IMR-90 (cell line): ENCODE data around the gene KLHL29. TPM values are rescaled to one million over a fixed set of nuclear protein-coding genes. Genes with fewer than 3 reads are reported as not detected.

Source experiments
- ATAC-seq: fragments of 200-7000 bp; cut with Tn5 transposase; 2 replicates; pipeline ENCODE4 v1.9.1; 2020; ENCODE audit warnings: low read depth, mild to moderate bottlenecking, moderate library complexity
- BruUV-seq: library from RNA; stranded (reverse); fragments of 400-500 nt; replicated peaks from 2 replicates; lab custom pipeline; 2021; lab: Mats Ljungman, UMichigan
- CTCF ChIA-PET: fragments of 300-600 bp; formaldehyde crosslinking; extraction: SDS; loops from one replicate; lab custom pipeline; 2021; ENCODE audit warnings: antibody characterized with exemption; lab: Yijun Ruan, JAX
- POLR2A ChIA-PET: fragments of 300-600 bp; sonication (Branson Sonifier 250); formaldehyde crosslinking; loops from one replicate; lab custom pipeline; 2022; ENCODE audit warnings: antibody characterized with exemption; ENCODE audit not compliant: unreplicated experiment; lab: Charles Lee
- DNase-seq: peaks from one replicate; pipeline ENCODE4 v3.0.0; 2013
- H2AFZ ChIP-seq: replicated peaks from 2 replicates; pipeline ENCODE3; 2013; ENCODE audit warnings: low read length, mild to moderate bottlenecking; ENCODE audit not compliant: poor library complexity
- H2AK5ac ChIP-seq: 2 replicates; pipeline ENCODE4 v1.6.1; 2013; ENCODE audit warnings: low read depth, low read length, inconsistent platforms
- H2AK9ac ChIP-seq: replicated peaks from 2 replicates; pipeline ENCODE3; 2013; ENCODE audit warnings: mild to moderate bottlenecking, low read depth, low read length, moderate library complexity; ENCODE audit not compliant: poor library complexity
- H2BK120ac ChIP-seq: 2 replicates; pipeline ENCODE4 v1.6.1; 2013; ENCODE audit warnings: low read depth, low read length, inconsistent platforms
- H2BK15ac ChIP-seq: 3 replicates; pipeline ENCODE4 v1.6.1; 2013; ENCODE audit warnings: low read depth, low read length, inconsistent platforms
- H2BK20ac ChIP-seq: 2 replicates; pipeline ENCODE4 v1.6.1; 2013; ENCODE audit warnings: low read depth, mild to moderate bottlenecking, inconsistent platforms, low read length, moderate library complexity
- H2BK5ac ChIP-seq: 2 replicates; pipeline ENCODE4 v1.6.1; 2013; ENCODE audit warnings: mild to moderate bottlenecking, low read depth, low read length, inconsistent platforms; ENCODE audit not compliant: poor library complexity, severe bottlenecking
- H3K14ac ChIP-seq: replicated peaks from 2 replicates; pipeline ENCODE4 v1.6.1; 2013; ENCODE audit warnings: low read depth, low read length, inconsistent platforms
- H3K18ac ChIP-seq: 2 replicates; pipeline ENCODE4 v1.6.1; 2013; ENCODE audit warnings: low read depth, low read length, control low read depth
- H3K23ac ChIP-seq: 2 replicates; pipeline ENCODE4 v1.6.1; 2013; ENCODE audit warnings: low read depth, low read length, inconsistent platforms
- H3K27ac ChIP-seq: 2 replicates; pipeline ENCODE4 v1.5.1; 2013; ENCODE audit warnings: mild to moderate bottlenecking, control low read depth, low read length; ENCODE audit not compliant: insufficient read depth
- H3K27me3 ChIP-seq: 2 replicates; pipeline ENCODE4 v1.6.1; 2013; ENCODE audit warnings: low read length; ENCODE audit not compliant: control insufficient read depth, insufficient read depth
- H3K36me3 ChIP-seq: 2 replicates; pipeline ENCODE4 v1.6.1; 2013; ENCODE audit warnings: low read length, mixed read lengths; ENCODE audit not compliant: control insufficient read depth, insufficient read depth
- H3K4ac ChIP-seq: 2 replicates; pipeline ENCODE4 v1.6.1; 2013; ENCODE audit warnings: low read depth, low read length, inconsistent platforms
- H3K4me1 ChIP-seq: 2 replicates; pipeline ENCODE4 v1.6.1; 2013; ENCODE audit warnings: low read length, mixed read lengths; ENCODE audit not compliant: control insufficient read depth, insufficient read depth
- H3K4me2 ChIP-seq: 2 replicates; pipeline ENCODE4 v1.6.1; 2013; ENCODE audit warnings: low read depth, mild to moderate bottlenecking, control low read depth, low read length, moderate library complexity
- H3K4me3 ChIP-seq: 2 replicates; pipeline ENCODE4 v1.5.1; 2013; ENCODE audit warnings: low read depth, mild to moderate bottlenecking, control low read depth, low read length, moderate library complexity; ENCODE audit not compliant: insufficient read depth
- H3K56ac ChIP-seq: 2 replicates; pipeline ENCODE4 v1.6.1; 2013; ENCODE audit warnings: low read length, inconsistent platforms; ENCODE audit not compliant: insufficient read depth; ENCODE audit errors: extremely low read depth
- H3K79me1 ChIP-seq, 2 experiments: 2 replicates each; pipeline ENCODE4 v1.6.1; 2013; ENCODE audit warnings: low read length in 2 of 2, inconsistent platforms in 1 of 2, low read depth in 1 of 2
- H3K9ac ChIP-seq: 2 replicates; pipeline ENCODE4 v1.6.1; 2013; ENCODE audit warnings: low read depth, low read length, control low read depth
- H3K9me1 ChIP-seq: 2 replicates; pipeline ENCODE4 v1.6.1; 2013; ENCODE audit warnings: low read length, inconsistent platforms; ENCODE audit not compliant: insufficient read depth
- H3K9me3 ChIP-seq: 2 replicates; pipeline ENCODE4 v1.6.1; 2013; ENCODE audit warnings: low read length; ENCODE audit not compliant: control insufficient read depth, insufficient read depth
- H4K20me1 ChIP-seq: 2 replicates; pipeline ENCODE4 v1.6.1; 2013; ENCODE audit warnings: low read length, inconsistent platforms; ENCODE audit not compliant: insufficient read depth
- H4K5ac ChIP-seq: 2 replicates; pipeline ENCODE4 v1.6.1; 2013; ENCODE audit warnings: mild to moderate bottlenecking, low read depth, low read length, control low read depth
- H4K8ac ChIP-seq, 2 experiments: 2 replicates each; pipeline ENCODE4 v1.6.1; 2013; ENCODE audit warnings: low read depth in 2 of 2, low read length in 2 of 2, control low read depth in 1 of 2, inconsistent platforms in 1 of 2
- H4K91ac ChIP-seq: 2 replicates; pipeline ENCODE4 v1.6.1; 2013; ENCODE audit warnings: low read depth, low read length, inconsistent platforms; ENCODE audit not compliant: insufficient read depth
- CHD1 ChIP-seq: IDR thresholded peaks from 2 replicates; pipeline ENCODE4 v1.6.1; 2012; ENCODE audit warnings: low read depth, low read length, improper control_type of control experiment
- MAFK ChIP-seq: IDR thresholded peaks from 2 replicates; pipeline ENCODE4 v1.6.1; 2012; ENCODE audit warnings: low read depth, low read length, improper control_type of control experiment
- WGBS, 2 experiments: methylation state at CpG; one replicate each; pipeline versions ENCODE4 v1.1.5 to v1.1.7; 2013; ENCODE audit warnings: missing lambda C conversion rate in 2 of 2; ENCODE audit not compliant: insufficient read length in 1 of 2; ENCODE audit errors: extremely low coverage in 2 of 2; 5-methylcytosine and 5-hydroxymethylcytosine counted together
- dilution Hi-C: fragments of 300-500 bp; cut with HindIII; formaldehyde crosslinking; loops from one replicate; pipeline ENCODE4 v1.14.3; 2018; ENCODE audit warnings: low sequenced_read_pairs; ENCODE audit not compliant: unreplicated experiment
- in situ Hi-C: fragments of 300-500 bp; cut with MboI; formaldehyde crosslinking; loops from 3 replicates; pipeline ENCODE4 v1.14.3; 2019; ENCODE audit warnings: low sequenced_read_pairs, inconsistent platforms, mixed read lengths
- intact Hi-C: fragments of 100-400 bp; cut with micrococcal nuclease; formaldehyde crosslinking; loops from 2 replicates; pipeline ENCODE4 v1.10.0; 2022
- polyA plus RNA-seq, 3 experiments: library from polyadenylated mRNA; depleted of rRNA; stranded (reverse); fragments of >200 nt; gene quantifications; 2 replicates each; pipeline ENCODE4 v1.2.3, GENCODE V29; 2012; ENCODE audit warnings: low replicate concordance in 1 of 3
- total RNA-seq: library from RNA; depleted of rRNA; stranded (reverse); fragments of >200 nt; gene quantifications from 2 replicates; pipeline ENCODE4 v1.2.3, GENCODE V29; 2012

The KLHL29 gene
- total and polyA plus RNA-seq, 2 of the 4 experiments (the other 2 are of a cell fraction), result 2.0 to 8.0 TPM

GRCh38 chr2:23639406-23639982, 254.5 kb downstream of the KLHL29 start:
- ATAC-seq (no peak), DNase-seq (no peak)
- intact Hi-C loops (no loop called here), in situ Hi-C loops (no loop called here), dilution Hi-C loops (no loop called here)
- Histone ChIP-seq H3K18ac (no peak overlapping the region), H2AK5ac (no peak overlapping the region), H3K27ac (no peak overlapping the region), H3K27me3 (no peaks in the 10 kb centered on the region), H3K56ac (no peak overlapping the region), H2BK120ac (no peak overlapping the region), H3K23ac (no peak overlapping the region), H2BK20ac (no peak overlapping the region), H3K4me2 (no peak overlapping the region), H3K4me1 (peaks cover 10% of the 10 kb centered on the region), H4K20me1 (peaks cover 2% of the 10 kb centered on the region; the same call in 1 of the 2 replicates), H4K91ac (no peak overlapping the region), H4K5ac (no peak overlapping the region), H2BK5ac (no peak overlapping the region), H2AFZ (no peak overlapping the region), H4K8ac (no peak overlapping the region), H2AK9ac (no peak overlapping the region), H3K9me1 (no peaks in the 10 kb centered on the region), H3K4me3 (no peak overlapping the region), H3K79me1 (peaks cover 0 to 4% of the 10 kb centered on the region in 2 experiments; a peak in 1 of 4 replicates), H3K4ac (no peak overlapping the region), H3K36me3 (peaks cover 16% of the 10 kb centered on the region), H3K9ac (no peak overlapping the region), H2BK15ac (no peak overlapping the region), H3K14ac (no peak overlapping the region), H3K9me3 (peaks cover 9% of the 10 kb centered on the region)
- CTCF ChIA-PET, result no interaction called here
- WGBS, 2 experiments, result 89% methylated on average over 3 of the region's 6 CpGs; no CpG with 5 or more reads in 1 of the 2 experiments
- POLR2A ChIA-PET, result no interaction called here
- TF ChIP-seq CHD1, result no peak
- no peak for TF ChIP-seq MAFK
- BruUV-seq, result no TSS peak
